CD4-positive, alpha-beta T cell (primary cell): Measurements from ENCODE around the gene GNG13. TPM values are rescaled to one million over a fixed set of nuclear protein-coding genes. Genes with fewer than 3 reads are reported as not detected.

ENCODE experiments used
- ATAC-seq: fragments of 200-7000 bp; cut with Tn5 transposase; one replicate; pipeline ENCODE4 v1.10.0; 2022; ENCODE audit warnings: mild to moderate bottlenecking; ENCODE audit not compliant: poor library complexity
- CTCF ChIA-PET: fragments of 350-600 bp; sonication (Branson Sonifier 250); formaldehyde crosslinking; loops from one replicate; lab custom pipeline; 2021; ENCODE audit warnings: antibody characterized with exemption, inconsistent platforms; lab: Charles Lee
- POLR2A ChIA-PET: fragments of 350-600 bp; sonication (Branson Sonifier 250); formaldehyde crosslinking; loops from one replicate; lab custom pipeline; 2021; ENCODE audit warnings: antibody characterized with exemption, inconsistent platforms; lab: Charles Lee
- DNase-seq, 14 experiments: peaks; one replicate each; pipeline ENCODE4 v3.0.0-alpha.2; 2013 to 2020; ENCODE audit warnings: mixed read lengths in 2 of 14
- H3K27ac ChIP-seq, 2 donors: one replicate each; pipeline versions ENCODE4 v1.5.1 to v1.7.0; 2013; ENCODE audit warnings: low read length in 2 of 2, low read depth in 1 of 2, mild to moderate bottlenecking in 1 of 2
- H3K27me3 ChIP-seq, 2 experiments: 1 replicate in 1 of 2; 2 replicates in 1 of 2; pipeline versions ENCODE4 v1.6.1 to v1.7.0; 2013; ENCODE audit warnings: low read length in 2 of 2, control low read depth in 1 of 2, mild to moderate bottlenecking in 1 of 2, moderate library complexity in 1 of 2; ENCODE audit not compliant: insufficient read depth in 2 of 2, control insufficient read depth in 1 of 2
- H3K36me3 ChIP-seq: one replicate; pipeline ENCODE4 v1.6.1; 2013; ENCODE audit warnings: low read length, control low read depth; ENCODE audit not compliant: insufficient read depth
- H3K4me1 ChIP-seq: one replicate; pipeline ENCODE4 v1.6.1; 2013; ENCODE audit warnings: low read length, control low read depth; ENCODE audit not compliant: insufficient read depth
- H3K4me3 ChIP-seq: one replicate; pipeline ENCODE4 v1.5.1; 2013; ENCODE audit warnings: mild to moderate bottlenecking, low read length, moderate library complexity
- H3K9me3 ChIP-seq, 2 experiments: 1 replicate in 1 of 2; 2 replicates in 1 of 2; pipeline versions ENCODE4 v1.6.1 to v1.7.0; 2013; ENCODE audit warnings: low read length in 2 of 2, mild to moderate bottlenecking in 2 of 2, control low read depth in 1 of 2, moderate library complexity in 1 of 2; ENCODE audit not compliant: control insufficient read depth in 1 of 2, insufficient read depth in 1 of 2
- H3K27ac Mint-ChIP-seq: one replicate; pipeline ENCODE4 v1.8.0; 2020; ENCODE audit warnings: mixed read lengths
- H3K27me3 Mint-ChIP-seq: one replicate; pipeline ENCODE4 v1.8.0; 2021; ENCODE audit warnings: mixed read lengths
- H3K36me3 Mint-ChIP-seq: one replicate; pipeline ENCODE4 v1.8.0; 2021; ENCODE audit warnings: low read depth, mixed read lengths
- H3K4me1 Mint-ChIP-seq: one replicate; pipeline ENCODE4 v1.8.0; 2021; ENCODE audit warnings: low read depth, mixed read lengths
- H3K4me3 Mint-ChIP-seq: one replicate; pipeline ENCODE4 v1.8.0; 2020; ENCODE audit warnings: mild to moderate bottlenecking, mixed read lengths
- H3K9me3 Mint-ChIP-seq: one replicate; pipeline ENCODE4 v1.8.0; 2020; ENCODE audit warnings: mixed read lengths
- intact Hi-C, 2 experiments: fragments of 100-400 bp; cut with DNase I in 1 of 2; cut with micrococcal nuclease in 1 of 2; formaldehyde crosslinking; loops; one replicate each; pipeline versions ENCODE4 v1.15.1 to v1.9.0; 2023 to 2025; cut with DNase I, micrococcal nuclease
- total RNA-seq, 174 experiments: library from RNA in 2 of 174; stranded (reverse) in 2 of 174; gene quantifications; one replicate each; pipeline ENCODE4 v1.2.3 and lab custom pipeline; 2021 to 2026
- TF ChIP-seq, protein P1 (sequence below): fragments of 200-600 bp; IDR thresholded peaks from one replicate; pipeline ENCODE4 v1.8.0; 2022; ENCODE audit warnings: antibody characterized with exemption, mild to moderate bottlenecking

Gene GNG13
- total RNA-seq, 2 experiments from 2014 or later = not detected

DNA sequence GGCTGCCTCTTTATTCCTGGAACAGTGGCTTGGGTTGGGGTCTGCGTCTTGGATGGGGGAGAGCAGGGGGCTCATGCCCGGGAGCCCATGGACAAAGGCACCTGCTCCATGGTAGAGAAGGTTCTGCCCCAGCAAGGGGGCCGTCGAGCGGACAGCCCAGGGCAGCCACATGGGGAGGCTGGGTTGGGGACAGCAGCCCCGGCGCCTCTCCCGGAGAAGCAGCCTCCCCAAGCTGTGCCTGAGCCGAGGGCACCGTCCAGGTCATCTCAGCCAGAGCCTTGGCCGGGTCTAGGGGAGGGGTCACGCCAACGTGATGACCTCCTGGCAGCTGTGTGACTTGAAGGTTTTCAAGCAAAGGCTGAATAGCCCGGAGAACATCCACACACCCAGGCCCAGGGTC is 32.9 kb upstream of the GNG13 start:
- no peak overlapping the region for H3K27ac Mint-ChIP-seq
- Histone ChIP-seq H3K36me3 (no peaks in the 10 kb centered on the region), H3K9me3 (peaks cover 17 to 36% of the 10 kb centered on the region in 2 experiments), H3K27ac (no peak overlapping the region), H3K27me3 (no peaks in the 10 kb centered on the region), H3K4me1 (peaks cover 3% of the 10 kb centered on the region), H3K4me3 (no peak overlapping the region)
- DNase-seq (no peak), ATAC-seq (no peak)
- H3K4me3 Mint-ChIP-seq = no peak overlapping the region
- peaks cover 2% of the 10 kb centered on the region for H3K9me3 Mint-ChIP-seq
- no peaks in the 10 kb centered on the region for H3K36me3 Mint-ChIP-seq
- no peaks in the 10 kb centered on the region for H3K4me1 Mint-ChIP-seq
- H3K27me3 Mint-ChIP-seq = peaks cover 10% of the 10 kb centered on the region
- POLR2A ChIA-PET = no interaction called here
- intact Hi-C loops = no loop called here
- CTCF ChIA-PET = no interaction called here
- TF ChIP-seq, protein P1, sequence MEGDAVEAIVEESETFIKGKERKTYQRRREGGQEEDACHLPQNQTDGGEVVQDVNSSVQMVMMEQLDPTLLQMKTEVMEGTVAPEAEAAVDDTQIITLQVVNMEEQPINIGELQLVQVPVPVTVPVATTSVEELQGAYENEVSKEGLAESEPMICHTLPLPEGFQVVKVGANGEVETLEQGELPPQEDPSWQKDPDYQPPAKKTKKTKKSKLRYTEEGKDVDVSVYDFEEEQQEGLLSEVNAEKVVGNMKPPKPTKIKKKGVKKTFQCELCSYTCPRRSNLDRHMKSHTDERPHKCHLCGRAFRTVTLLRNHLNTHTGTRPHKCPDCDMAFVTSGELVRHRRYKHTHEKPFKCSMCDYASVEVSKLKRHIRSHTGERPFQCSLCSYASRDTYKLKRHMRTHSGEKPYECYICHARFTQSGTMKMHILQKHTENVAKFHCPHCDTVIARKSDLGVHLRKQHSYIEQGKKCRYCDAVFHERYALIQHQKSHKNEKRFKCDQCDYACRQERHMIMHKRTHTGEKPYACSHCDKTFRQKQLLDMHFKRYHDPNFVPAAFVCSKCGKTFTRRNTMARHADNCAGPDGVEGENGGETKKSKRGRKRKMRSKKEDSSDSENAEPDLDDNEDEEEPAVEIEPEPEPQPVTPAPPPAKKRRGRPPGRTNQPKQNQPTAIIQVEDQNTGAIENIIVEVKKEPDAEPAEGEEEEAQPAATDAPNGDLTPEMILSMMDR = no peak

DNA sequence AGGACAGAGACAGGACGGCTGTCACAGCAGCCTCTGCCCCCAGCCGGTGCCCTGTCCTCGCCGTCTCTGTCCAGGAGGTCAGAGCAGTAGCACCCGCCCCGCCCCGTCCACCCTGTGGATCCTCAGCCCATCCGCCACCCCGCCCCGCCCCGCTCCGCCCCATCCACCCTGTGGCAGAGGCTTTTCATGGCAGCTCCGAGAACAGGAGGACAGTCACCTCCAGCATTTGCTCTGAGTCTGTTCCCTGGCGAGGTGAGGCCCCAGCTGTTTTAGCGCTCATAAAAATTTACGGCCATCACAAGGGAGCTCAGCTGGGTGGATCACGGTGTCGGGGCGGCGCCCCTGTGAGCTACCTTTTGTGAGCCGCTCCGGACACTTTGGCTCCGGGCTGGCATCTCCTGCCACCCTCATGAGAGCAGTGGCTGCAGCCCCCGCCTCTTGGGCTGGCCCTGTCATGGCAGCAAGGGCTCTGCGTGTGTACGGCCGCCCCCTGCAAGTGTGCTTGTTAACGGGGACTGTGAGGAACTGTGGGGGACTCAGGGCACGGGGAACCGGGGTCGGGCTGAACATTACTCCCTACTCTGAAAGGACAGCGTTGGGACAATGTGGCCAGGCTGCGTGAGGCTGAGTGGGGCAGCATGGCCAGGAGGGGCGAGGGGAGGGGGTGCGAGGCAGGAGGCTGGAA is 32.3 kb upstream of the GNG13 start:
- Mint-ChIP-seq H3K9me3 (peaks cover 2% of the 10 kb centered on the region), H3K36me3 (no peaks in the 10 kb centered on the region), H3K4me1 (no peaks in the 10 kb centered on the region), H3K4me3 (no peak overlapping the region), H3K27ac (no peak overlapping the region), H3K27me3 (peaks cover 10% of the 10 kb centered on the region)
- ATAC-seq (no peak), DNase-seq (no peak)
- CTCF ChIA-PET = no interaction called here
- no peak overlapping the region for H3K27ac ChIP-seq
- TF ChIP-seq, protein P1 = no peak
- no peak overlapping the region for H3K4me3 ChIP-seq
- POLR2A ChIA-PET = no interaction called here
- peaks cover 17 to 35% of the 10 kb centered on the region in 2 experiments for H3K9me3 ChIP-seq
- H3K4me1 ChIP-seq = peaks cover 3% of the 10 kb centered on the region
- H3K36me3 ChIP-seq = no peaks in the 10 kb centered on the region
- H3K27me3 ChIP-seq = no peaks in the 10 kb centered on the region
- intact Hi-C loops = no loop called here

DNA sequence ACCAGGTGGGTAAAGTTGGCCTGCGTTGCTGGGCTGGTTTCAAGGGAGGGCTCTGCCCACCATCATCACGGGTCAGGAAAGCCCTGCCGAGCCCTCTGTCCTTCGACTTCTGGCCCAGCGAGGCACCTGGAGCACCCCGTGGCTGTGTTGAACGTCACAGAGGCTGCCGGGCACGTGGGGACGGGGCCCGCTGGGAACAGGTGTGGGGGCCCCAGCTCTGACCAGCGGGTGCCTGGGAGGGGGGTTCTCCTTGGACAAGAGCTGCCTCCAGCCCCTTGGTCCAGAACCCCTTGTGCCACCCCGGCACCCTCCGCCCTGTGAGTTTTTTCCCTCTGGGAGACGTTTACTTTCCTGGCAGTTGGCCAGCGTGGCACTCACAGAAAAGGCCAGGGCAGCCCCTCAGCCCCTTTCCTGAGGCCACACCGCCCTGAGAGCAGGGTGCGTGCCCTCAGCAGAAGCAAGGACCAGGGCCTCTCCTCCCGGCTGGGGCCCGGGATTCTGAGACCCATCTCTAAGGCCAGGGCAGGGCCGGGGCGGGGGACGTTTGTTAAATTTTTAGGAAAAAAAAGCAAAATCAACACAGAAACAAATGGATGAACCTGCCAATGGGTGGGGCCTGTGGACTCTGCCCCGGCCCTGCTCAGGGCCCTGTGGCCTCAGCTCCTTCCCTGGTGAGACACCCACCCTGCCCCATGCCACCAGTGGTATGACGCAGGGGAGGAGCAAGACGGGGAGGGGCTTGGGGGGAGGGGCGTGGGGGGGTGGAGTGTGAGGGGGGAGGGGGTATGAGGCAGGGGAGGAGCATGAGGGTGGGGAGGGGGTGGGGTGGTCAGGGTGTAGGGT is 31.3 kb upstream of the GNG13 start:
- Histone ChIP-seq H3K4me1 (peaks cover 3% of the 10 kb centered on the region), H3K27me3 (no peaks in the 10 kb centered on the region), H3K4me3 (no peak overlapping the region), H3K36me3 (no peaks in the 10 kb centered on the region), H3K9me3 (peaks cover 13 to 27% of the 10 kb centered on the region in 2 experiments), H3K27ac (no peak overlapping the region)
- no peak for ATAC-seq
- Mint-ChIP-seq H3K36me3 (no peaks in the 10 kb centered on the region), H3K27ac (no peak overlapping the region), H3K9me3 (peaks cover 2% of the 10 kb centered on the region), H3K4me3 (no peak overlapping the region), H3K4me1 (no peaks in the 10 kb centered on the region), H3K27me3 (peaks cover 10% of the 10 kb centered on the region)
- intact Hi-C loops = no loop called here
- TF ChIP-seq, protein P1 = no peak
- no peak for DNase-seq
- POLR2A ChIA-PET = no interaction called here
- CTCF ChIA-PET = no interaction called here
